Caco-2 (cell line): ENCODE results near the gene GCSH. TPM values are rescaled to one million over a fixed set of nuclear protein-coding genes. Genes with fewer than 3 reads are reported as not detected.

Experiments
- BruUV-seq: library from RNA; stranded (reverse); fragments of 400-500 nt; replicated peaks from 2 replicates; lab custom pipeline; 2021; lab: Mats Ljungman, UMichigan
- CTCF ChIA-PET: fragments of 300-600 bp; sonication (Branson Sonifier 250); formaldehyde crosslinking; loops from one replicate; lab custom pipeline; 2022; ENCODE audit warnings: antibody characterized with exemption; lab: Charles Lee
- POLR2A ChIA-PET: fragments of 300-600 bp; sonication (Branson Sonifier 250); formaldehyde crosslinking; loops from one replicate; lab custom pipeline; 2022; ENCODE audit warnings: antibody characterized with exemption; lab: Charles Lee
- DNase-seq, 2 experiments: peaks; one replicate each; pipeline versions ENCODE4 v3.0.0 to v3.0.0-alpha.2; 2020 to 2022
- H3K27me3 ChIP-seq: replicated peaks from 2 replicates; pipeline ENCODE4 v1.6.0; 2011; ENCODE audit warnings: low read length; ENCODE audit not compliant: control insufficient read depth, insufficient read depth
- H3K36me3 ChIP-seq: 2 replicates; pipeline ENCODE4 v1.5.1; 2011; ENCODE audit warnings: low read length; ENCODE audit not compliant: control insufficient read depth, insufficient read depth
- H3K4me1 ChIP-seq: fragments of 250-450 bp; sonication (Bioruptor Pico); 2 replicates; pipeline ENCODE4 v1.5.1; 2020; ENCODE audit warnings: mild to moderate bottlenecking
- H3K4me3 ChIP-seq: 2 replicates; pipeline ENCODE4 v1.5.1; 2011; ENCODE audit warnings: low read depth, mild to moderate bottlenecking, control low read depth, low read length
- H3K9me3 ChIP-seq: fragments of 250-450 bp; sonication (Bioruptor Pico); 2 replicates; pipeline ENCODE4 v1.5.1; 2020; ENCODE audit warnings: mild to moderate bottlenecking, moderate library complexity
- H3K27ac Mint-ChIP-seq: one replicate; pipeline ENCODE4 v1.8.0; 2022; ENCODE audit warnings: mixed read lengths; ENCODE audit not compliant: unreplicated experiment
- H3K27me3 Mint-ChIP-seq: one replicate; pipeline ENCODE4 v1.8.0; 2022; ENCODE audit warnings: mixed read lengths; ENCODE audit not compliant: insufficient read depth, unreplicated experiment
- H3K36me3 Mint-ChIP-seq: one replicate; pipeline ENCODE4 v1.8.0; 2022; ENCODE audit warnings: mild to moderate bottlenecking, mixed read lengths; ENCODE audit not compliant: insufficient read depth, unreplicated experiment
- H3K4me1 Mint-ChIP-seq: one replicate; pipeline ENCODE4 v1.8.0; 2022; ENCODE audit warnings: low read depth, mixed read lengths; ENCODE audit not compliant: unreplicated experiment
- H3K4me3 Mint-ChIP-seq: one replicate; pipeline ENCODE4 v1.8.0; 2022; ENCODE audit warnings: mild to moderate bottlenecking, moderate library complexity, mixed read lengths; ENCODE audit not compliant: unreplicated experiment
- H3K9me3 Mint-ChIP-seq: one replicate; pipeline ENCODE4 v1.8.0; 2022; ENCODE audit warnings: mixed read lengths; ENCODE audit not compliant: unreplicated experiment
- CTCF ChIP-seq, 2 experiments: fragments of 200-600 bp in 1 of 2; IDR thresholded peaks; 1 replicate in 1 of 2; 2 replicates in 1 of 2; pipeline versions ENCODE4 v1.5.1 to v1.8.0; 2011 to 2022; ENCODE audit warnings: antibody characterized with exemption in 1 of 2, control low read depth in 1 of 2, inconsistent platforms in 1 of 2, low read depth in 1 of 2, low read length in 1 of 2, mild to moderate bottlenecking in 1 of 2, moderate library complexity in 1 of 2; ENCODE audit not compliant: insufficient read depth in 1 of 2, severe bottlenecking in 1 of 2, unreplicated experiment in 1 of 2
- intact Hi-C: fragments of 100-400 bp; cut with micrococcal nuclease; formaldehyde crosslinking; loops from one replicate; pipeline ENCODE4 v1.10.0; 2022; ENCODE audit not compliant: unreplicated experiment
- total RNA-seq: library from RNA; stranded (reverse); gene quantifications from 2 replicates; pipeline ENCODE4 v1.2.3, GENCODE V29; 2022

Gene GCSH
- total RNA-seq, 1 experiment from 2014 or later: 115 TPM

- H3K27me3 Mint-ChIP-seq: no peaks in the 10 kb centered on the region
- BruUV-seq: no TSS peak
- H3K9me3 Mint-ChIP-seq: no peaks in the 10 kb centered on the region
- POLR2A ChIA-PET: no interaction called here
- H3K4me3 ChIP-seq: no peak overlapping the region
- no peak overlapping the region for H3K27ac Mint-ChIP-seq
- DNase-seq: no peak
- CTCF ChIA-PET: no interaction called here
- no peaks in the 10 kb centered on the region for H3K36me3 Mint-ChIP-seq
- H3K4me1 Mint-ChIP-seq: peaks cover 5% of the 10 kb centered on the region
- H3K36me3 ChIP-seq: no peaks in the 10 kb centered on the region
- no peak overlapping the region for H3K4me3 Mint-ChIP-seq
- no peak for TF ChIP-seq CTCF (IDR thresholded peaks at IDR 0.05; ENCODE audit: insufficient read depth in 1 of 2, low read depth in 1 of 2, low read length in 1 of 2, severe bottlenecking in 1 of 2, unreplicated experiment in 1 of 2)
- H3K4me1 ChIP-seq: peaks cover 14% of the 10 kb centered on the region; the same call in 1 of the 2 replicates
- no peaks in the 10 kb centered on the region for H3K27me3 ChIP-seq
- no peaks in the 10 kb centered on the region for H3K9me3 ChIP-seq
- intact Hi-C loops: no loop called here
These were observed 34.2 kb downstream of the GCSH start for GRCh38 chr16:81061871-81062608.

GRCh38 chr16:81061307-81061640 is 34.9 kb downstream of the GCSH start:
- intact Hi-C loops: no loop called here
- Mint-ChIP-seq H3K4me1 (no peaks in the 10 kb centered on the region), H3K9me3 (no peaks in the 10 kb centered on the region), H3K27ac (no peak overlapping the region), H3K4me3 (no peak overlapping the region), H3K27me3 (no peaks in the 10 kb centered on the region), H3K36me3 (no peaks in the 10 kb centered on the region)
- no peak for DNase-seq
- Histone ChIP-seq H3K36me3 (no peaks in the 10 kb centered on the region), H3K9me3 (no peaks in the 10 kb centered on the region), H3K4me1 (peaks cover 8% of the 10 kb centered on the region; the same call in 1 of the 2 replicates), H3K4me3 (no peak overlapping the region), H3K27me3 (no peaks in the 10 kb centered on the region)
- POLR2A ChIA-PET: no interaction called here
- no peak for TF ChIP-seq CTCF (IDR thresholded peaks at IDR 0.05; ENCODE audit: insufficient read depth in 1 of 2, low read depth in 1 of 2, low read length in 1 of 2, severe bottlenecking in 1 of 2, unreplicated experiment in 1 of 2)
- no TSS peak for BruUV-seq
- CTCF ChIA-PET: no interaction called here

GRCh38 chr16:81060576-81061306 is 35.5 kb downstream of the GCSH start:
- no peak for DNase-seq
- no peaks in the 10 kb centered on the region for H3K36me3 Mint-ChIP-seq
- H3K4me1 Mint-ChIP-seq: no peaks in the 10 kb centered on the region
- BruUV-seq: no TSS peak
- no peaks in the 10 kb centered on the region for H3K27me3 Mint-ChIP-seq
- Histone ChIP-seq H3K27me3 (no peaks in the 10 kb centered on the region), H3K4me3 (no peak overlapping the region), H3K4me1 (peaks cover 8% of the 10 kb centered on the region; the same call in 1 of the 2 replicates), H3K36me3 (no peaks in the 10 kb centered on the region), H3K9me3 (no peaks in the 10 kb centered on the region)
- intact Hi-C loops: no loop called here
- no peak for TF ChIP-seq CTCF (IDR thresholded peaks at IDR 0.05; ENCODE audit: insufficient read depth in 1 of 2, low read depth in 1 of 2, low read length in 1 of 2, severe bottlenecking in 1 of 2, unreplicated experiment in 1 of 2)
- ChIA-PET POLR2A (no interaction called here), CTCF (no interaction called here)
- H3K4me3 Mint-ChIP-seq: no peak overlapping the region
- no peaks in the 10 kb centered on the region for H3K9me3 Mint-ChIP-seq
- H3K27ac Mint-ChIP-seq: no peak overlapping the region
